SK-N-SH treated with all-trans-retinoic acid at 6 μM for 48 hours (cell line): ENCODE data around the gene SPECC1L.

ENCODE experiments used
- ATAC-seq: fragments of 200-7000 bp; cut with Tn5 transposase; 3 replicates; pipeline ENCODE4 v1.9.1; 2020; ENCODE audit warnings: mild to moderate bottlenecking, moderate library complexity
- ARNTL ChIP-seq: fragments of 450-650 bp; formaldehyde crosslinking; IDR thresholded peaks from 2 replicates; pipeline ENCODE4 v1.5.0; 2020; ENCODE audit warnings: low read depth, mild to moderate bottlenecking, moderate library complexity, borderline replicate concordance
- CSDC2 ChIP-seq: fragments of 250-450 bp; sonication (Bioruptor Pico); IDR thresholded peaks from 2 replicates; pipeline ENCODE4 v1.5.0; 2020; ENCODE audit warnings: mild to moderate bottlenecking, moderate library complexity
- GLIS3 ChIP-seq: fragments of 250-450 bp; sonication (Bioruptor Pico); IDR thresholded peaks from 2 replicates; pipeline ENCODE4 v1.5.0; 2020; ENCODE audit warnings: mild to moderate bottlenecking, moderate library complexity
- ISL1 ChIP-seq: fragments of 250-450 bp; sonication (Bioruptor Pico); IDR thresholded peaks from 2 replicates; pipeline ENCODE4 v2.1.2; 2022; ENCODE audit warnings: mild to moderate bottlenecking, moderate library complexity
- OSR1 ChIP-seq: fragments of 250-450 bp; sonication (Bioruptor Pico); IDR thresholded peaks from 2 replicates; pipeline ENCODE4 v1.8.0; 2022; ENCODE audit warnings: moderate library complexity, mild to moderate bottlenecking, inconsistent platforms
- PPARA ChIP-seq: fragments of 250-450 bp; sonication (Bioruptor Pico); IDR thresholded peaks from 2 replicates; pipeline ENCODE4 v1.5.0; 2020; ENCODE audit warnings: mild to moderate bottlenecking, borderline replicate concordance
- RARB ChIP-seq: fragments of 250-450 bp; sonication (Bioruptor Pico); IDR thresholded peaks from 2 replicates; pipeline ENCODE4 v1.8.0; 2021; ENCODE audit warnings: mild to moderate bottlenecking, moderate library complexity
- SNAI2 ChIP-seq: fragments of 250-450 bp; sonication (Bioruptor Pico); IDR thresholded peaks from 2 replicates; pipeline ENCODE4 v1.5.0; 2020; ENCODE audit warnings: mild to moderate bottlenecking, moderate library complexity
- TCF4 ChIP-seq: fragments of 250-450 bp; sonication (Bioruptor Pico); IDR thresholded peaks from 2 replicates; pipeline ENCODE4 v1.8.0; 2021; ENCODE audit warnings: mild to moderate bottlenecking, moderate library complexity, borderline replicate concordance
- ZC3H10 ChIP-seq: fragments of 250-450 bp; sonication (Bioruptor Pico); IDR thresholded peaks from 2 replicates; pipeline ENCODE4 v1.5.1; 2021; ENCODE audit warnings: mild to moderate bottlenecking, moderate library complexity
- ZFP3 ChIP-seq: fragments of 250-450 bp; sonication (Bioruptor Pico); IDR thresholded peaks from 2 replicates; pipeline ENCODE4 v1.5.0; 2020; ENCODE audit warnings: mild to moderate bottlenecking, moderate library complexity
- ZFP30 ChIP-seq: fragments of 450-650 bp; formaldehyde crosslinking; IDR thresholded peaks from 2 replicates; pipeline ENCODE4 v1.5.0; 2022; ENCODE audit warnings: mild to moderate bottlenecking, moderate library complexity
- ZNF565 ChIP-seq: fragments of 450-650 bp; formaldehyde crosslinking; conservative IDR thresholded peaks from 2 replicates; pipeline ENCODE4 v1.5.0; 2020; ENCODE audit warnings: low read depth, mild to moderate bottlenecking, moderate library complexity
- ZNF70 ChIP-seq: fragments of 450-650 bp; formaldehyde crosslinking; IDR thresholded peaks from 2 replicates; pipeline ENCODE4 v1.5.0; 2020; ENCODE audit warnings: mild to moderate bottlenecking, moderate library complexity
- TF ChIP-seq, protein P1 (sequence below): fragments of 250-450 bp; sonication (Bioruptor Pico); IDR thresholded peaks from 2 replicates; pipeline ENCODE4 v1.8.0; 2021; ENCODE audit warnings: low read depth, mild to moderate bottlenecking, moderate library complexity, borderline replicate concordance
- TF ChIP-seq, protein P2 (sequence below): fragments of 250-450 bp; sonication (Bioruptor Pico); IDR thresholded peaks from 2 replicates; pipeline ENCODE4 v1.5.1; 2020; ENCODE audit warnings: low read depth, mild to moderate bottlenecking, moderate library complexity
- TF ChIP-seq, protein P3 (sequence below): fragments of 250-450 bp; sonication (Bioruptor Pico); IDR thresholded peaks from 2 replicates; pipeline ENCODE4 v1.5.0; 2020; ENCODE audit warnings: mild to moderate bottlenecking, moderate library complexity

Gene SPECC1L

DNA sequence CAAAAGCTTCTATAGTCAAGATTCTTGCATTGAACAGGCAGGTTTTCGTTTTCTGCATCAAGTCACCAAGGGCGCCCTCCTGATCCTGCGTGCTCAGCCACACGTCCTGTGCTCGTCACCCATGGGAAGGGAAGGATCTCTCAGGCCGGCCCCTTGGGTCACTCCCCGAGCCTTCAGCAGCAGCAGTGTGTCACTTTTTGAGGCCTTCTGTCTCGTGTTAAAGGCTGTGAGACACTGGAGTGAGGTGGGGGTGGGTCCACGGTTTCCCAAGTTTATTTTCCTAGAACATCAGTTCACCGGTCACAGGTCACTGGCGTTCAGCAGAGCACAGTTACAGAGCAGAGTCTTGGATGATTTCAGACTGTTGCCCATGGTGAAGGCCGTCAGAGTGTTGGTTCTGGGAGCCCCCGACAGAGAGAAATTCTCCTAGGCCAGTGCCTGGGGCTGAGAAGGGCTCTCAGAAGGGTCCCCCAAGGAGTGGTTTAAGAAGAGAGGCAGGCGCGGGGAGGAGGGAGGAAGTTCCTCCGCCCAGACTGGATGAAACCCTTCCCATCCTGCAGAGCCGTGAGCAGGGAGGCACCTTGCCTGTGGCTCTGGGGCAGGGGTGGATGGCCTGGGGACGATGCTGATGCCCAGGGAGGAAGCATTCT, 143.2 kb downstream of the SPECC1L start:
- no peak for ATAC-seq
- TF ChIP-seq ARNTL (CRISPR knock-in tag) (no peak), GLIS3 (no peak), RARB (no peak), CSDC2 (CRISPR knock-in tag) (no peak), PPARA (CRISPR knock-in tag) (no peak), ZC3H10 (CRISPR knock-in tag) (no peak), ISL1 (CRISPR knock-in tag) (no peak), ZNF70 (CRISPR knock-in tag) (no peak)
- TF ChIP-seq, protein P1, sequence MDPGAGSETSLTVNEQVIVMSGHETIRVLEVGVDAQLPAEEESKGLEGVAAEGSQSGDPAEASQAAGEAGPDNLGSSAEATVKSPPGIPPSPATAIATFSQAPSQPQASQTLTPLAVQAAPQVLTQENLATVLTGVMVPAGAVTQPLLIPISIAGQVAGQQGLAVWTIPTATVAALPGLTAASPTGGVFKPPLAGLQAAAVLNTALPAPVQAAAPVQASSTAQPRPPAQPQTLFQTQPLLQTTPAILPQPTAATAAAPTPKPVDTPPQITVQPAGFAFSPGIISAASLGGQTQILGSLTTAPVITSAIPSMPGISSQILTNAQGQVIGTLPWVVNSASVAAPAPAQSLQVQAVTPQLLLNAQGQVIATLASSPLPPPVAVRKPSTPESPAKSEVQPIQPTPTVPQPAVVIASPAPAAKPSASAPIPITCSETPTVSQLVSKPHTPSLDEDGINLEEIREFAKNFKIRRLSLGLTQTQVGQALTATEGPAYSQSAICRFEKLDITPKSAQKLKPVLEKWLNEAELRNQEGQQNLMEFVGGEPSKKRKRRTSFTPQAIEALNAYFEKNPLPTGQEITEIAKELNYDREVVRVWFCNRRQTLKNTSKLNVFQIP (CRISPR knock-in tag), result no peak

DNA sequence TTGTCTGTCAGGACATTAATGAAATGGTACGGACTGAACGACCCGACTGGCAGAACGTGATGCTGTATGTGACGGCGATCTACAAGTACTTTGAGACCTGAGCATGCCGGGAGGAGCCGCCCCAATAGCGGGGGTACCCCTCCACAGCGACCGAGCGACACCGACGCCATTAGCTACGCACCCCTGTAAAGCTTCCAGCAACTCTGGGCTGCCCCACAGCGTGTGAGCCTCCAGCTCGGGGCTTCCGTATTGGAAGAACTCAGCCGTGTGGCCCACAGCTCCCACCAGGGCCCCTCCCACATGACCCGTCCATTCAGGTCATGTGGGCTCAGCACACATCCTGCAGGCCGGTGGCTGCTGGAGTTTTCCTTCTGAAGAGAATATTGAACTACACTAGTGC, 143.9 kb downstream of the SPECC1L start:
- ATAC-seq, result no peak
- no peak for TF ChIP-seq ISL1 (CRISPR knock-in tag)
- TF ChIP-seq ZFP3 (CRISPR knock-in tag), result no peak
- TF ChIP-seq, protein P1 (CRISPR knock-in tag), result no peak
- no peak for TF ChIP-seq ZFP30
- TF ChIP-seq SNAI2, result no peak
- TF ChIP-seq OSR1, result no peak
- TF ChIP-seq, all 23 proteins: peak for 0

DNA sequence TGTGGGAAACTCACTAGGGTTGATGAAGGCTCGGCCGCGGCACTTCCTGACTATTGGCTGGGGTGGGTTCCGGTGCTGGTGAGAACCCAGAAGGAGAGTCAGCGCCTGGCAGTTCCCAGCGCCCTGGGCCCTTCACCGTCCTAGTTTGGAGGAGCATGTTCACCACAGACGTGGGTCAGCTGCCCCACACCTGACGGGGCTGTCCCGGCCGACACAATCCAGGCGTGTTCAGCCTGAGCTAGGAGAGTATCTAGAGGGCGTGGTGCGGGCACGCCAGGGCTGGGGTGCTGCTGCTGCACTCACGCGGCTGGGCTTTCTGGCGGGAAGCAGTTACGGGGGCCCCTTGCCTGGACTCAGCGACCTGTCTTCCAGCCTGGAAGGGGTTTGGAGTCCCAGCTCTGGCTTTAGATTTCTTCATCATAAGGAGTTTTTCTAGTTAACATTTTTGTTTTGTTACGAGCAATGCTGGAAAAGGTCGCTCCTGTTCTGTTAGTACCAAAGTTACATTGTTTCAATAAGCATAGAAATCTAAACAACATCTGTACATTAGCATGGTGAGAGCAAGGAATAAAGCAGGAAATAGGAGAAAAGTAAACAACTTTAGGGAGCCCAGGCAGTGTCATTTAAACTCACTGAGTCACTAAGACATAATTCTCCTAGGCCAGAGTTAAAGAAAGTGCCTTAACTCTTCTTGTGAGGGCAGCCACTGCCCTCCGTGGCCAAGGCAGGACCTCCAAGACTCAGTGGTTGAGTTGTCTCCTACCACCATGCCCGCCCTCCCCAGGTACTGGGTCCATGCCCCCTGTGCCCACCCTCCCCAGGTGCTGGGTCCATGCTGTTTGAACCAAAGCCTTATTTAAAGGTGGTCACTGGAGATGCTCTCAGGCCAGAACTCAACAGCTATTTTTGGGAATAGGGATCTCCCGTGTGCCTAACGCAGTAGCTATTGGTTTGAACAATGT, 144.6 kb downstream of the SPECC1L start:
- no peak for ATAC-seq
- TF ChIP-seq, protein P2, sequence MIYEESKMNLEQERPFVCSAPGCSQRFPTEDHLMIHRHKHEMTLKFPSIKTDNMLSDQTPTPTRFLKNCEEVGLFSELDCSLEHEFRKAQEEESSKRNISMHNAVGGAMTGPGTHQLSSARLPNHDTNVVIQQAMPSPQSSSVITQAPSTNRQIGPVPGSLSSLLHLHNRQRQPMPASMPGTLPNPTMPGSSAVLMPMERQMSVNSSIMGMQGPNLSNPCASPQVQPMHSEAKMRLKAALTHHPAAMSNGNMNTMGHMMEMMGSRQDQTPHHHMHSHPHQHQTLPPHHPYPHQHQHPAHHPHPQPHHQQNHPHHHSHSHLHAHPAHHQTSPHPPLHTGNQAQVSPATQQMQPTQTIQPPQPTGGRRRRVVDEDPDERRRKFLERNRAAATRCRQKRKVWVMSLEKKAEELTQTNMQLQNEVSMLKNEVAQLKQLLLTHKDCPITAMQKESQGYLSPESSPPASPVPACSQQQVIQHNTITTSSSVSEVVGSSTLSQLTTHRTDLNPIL (CRISPR knock-in tag), result no peak
- TF ChIP-seq TCF4 (CRISPR knock-in tag) (no peak), SNAI2 (no peak), ZNF565 (CRISPR knock-in tag) (no peak)
- TF ChIP-seq, protein P1 (CRISPR knock-in tag), result no peak

DNA sequence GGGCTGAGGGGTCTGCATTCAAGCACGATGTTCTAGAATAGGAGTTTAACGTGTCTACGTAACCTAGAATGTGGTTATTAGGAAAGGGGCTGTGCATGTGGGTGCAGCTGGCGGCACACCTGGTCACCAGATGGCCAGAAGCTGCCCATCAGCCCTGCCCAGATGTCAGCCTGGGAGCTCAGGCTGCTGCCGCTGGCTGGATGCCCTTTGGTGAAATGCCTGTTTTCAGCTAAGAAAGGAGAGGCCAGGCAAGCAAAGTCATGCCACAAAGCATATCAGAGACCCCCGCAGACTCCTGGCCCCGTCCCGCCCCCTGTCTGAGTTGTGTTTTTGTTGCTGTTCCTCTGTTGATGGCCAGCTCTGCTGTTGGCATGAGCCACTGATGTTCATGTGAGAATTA, 145.5 kb downstream of the SPECC1L start:
- no peak for TF ChIP-seq ISL1 (CRISPR knock-in tag)
- TF ChIP-seq ZNF70 (CRISPR knock-in tag), result peak; percentile 40; the same call in 1 of the 2 replicates
- TF ChIP-seq, protein P3, sequence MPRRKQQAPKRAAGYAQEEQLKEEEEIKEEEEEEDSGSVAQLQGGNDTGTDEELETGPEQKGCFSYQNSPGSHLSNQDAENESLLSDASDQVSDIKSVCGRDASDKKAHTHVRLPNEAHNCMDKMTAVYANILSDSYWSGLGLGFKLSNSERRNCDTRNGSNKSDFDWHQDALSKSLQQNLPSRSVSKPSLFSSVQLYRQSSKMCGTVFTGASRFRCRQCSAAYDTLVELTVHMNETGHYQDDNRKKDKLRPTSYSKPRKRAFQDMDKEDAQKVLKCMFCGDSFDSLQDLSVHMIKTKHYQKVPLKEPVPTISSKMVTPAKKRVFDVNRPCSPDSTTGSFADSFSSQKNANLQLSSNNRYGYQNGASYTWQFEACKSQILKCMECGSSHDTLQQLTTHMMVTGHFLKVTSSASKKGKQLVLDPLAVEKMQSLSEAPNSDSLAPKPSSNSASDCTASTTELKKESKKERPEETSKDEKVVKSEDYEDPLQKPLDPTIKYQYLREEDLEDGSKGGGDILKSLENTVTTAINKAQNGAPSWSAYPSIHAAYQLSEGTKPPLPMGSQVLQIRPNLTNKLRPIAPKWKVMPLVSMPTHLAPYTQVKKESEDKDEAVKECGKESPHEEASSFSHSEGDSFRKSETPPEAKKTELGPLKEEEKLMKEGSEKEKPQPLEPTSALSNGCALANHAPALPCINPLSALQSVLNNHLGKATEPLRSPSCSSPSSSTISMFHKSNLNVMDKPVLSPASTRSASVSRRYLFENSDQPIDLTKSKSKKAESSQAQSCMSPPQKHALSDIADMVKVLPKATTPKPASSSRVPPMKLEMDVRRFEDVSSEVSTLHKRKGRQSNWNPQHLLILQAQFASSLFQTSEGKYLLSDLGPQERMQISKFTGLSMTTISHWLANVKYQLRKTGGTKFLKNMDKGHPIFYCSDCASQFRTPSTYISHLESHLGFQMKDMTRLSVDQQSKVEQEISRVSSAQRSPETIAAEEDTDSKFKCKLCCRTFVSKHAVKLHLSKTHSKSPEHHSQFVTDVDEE (CRISPR knock-in tag), result peak; percentile 66; the same call in 1 of the 2 replicates
- peak; percentile 97 for TF ChIP-seq TCF4 (CRISPR knock-in tag)
- no peak for ATAC-seq
